CD4-positive, alpha-beta memory T cell (primary cell): ENCODE measurements around the gene DIS3L2. TPM values are rescaled to one million over a fixed set of nuclear protein-coding genes. Genes with fewer than 3 reads are reported as not detected.
"Not testable (repeated sequence)": the region's sequence is repeated elsewhere in the genome, so short reads cannot be mapped to it uniquely, and the experiment has no call there.

Experiments used
- CTCF ChIA-PET: fragments of 350-600 bp; sonication (Branson Sonifier 250); formaldehyde crosslinking; loops from one replicate; lab custom pipeline; 2021; ENCODE audit warnings: inconsistent platforms; ENCODE audit not compliant: partially characterized antibody; lab: Charles Lee
- POLR2A ChIA-PET: fragments of 350-600 bp; sonication (Branson Sonifier 250); formaldehyde crosslinking; loops from one replicate; lab custom pipeline; 2021; ENCODE audit not compliant: partially characterized antibody; lab: Charles Lee
- DNase-seq, 5 donors: peaks; one replicate each; pipeline versions ENCODE4 v3.0.0 to v3.0.0-alpha.2; 2020 to 2022; ENCODE audit warnings: mixed read lengths in 1 of 5
- H3K27ac ChIP-seq: one replicate; pipeline ENCODE4 v1.7.0; 2013; ENCODE audit warnings: low read depth, low read length
- H3K27me3 ChIP-seq: 2 replicates; pipeline ENCODE4 v1.7.0; 2013; ENCODE audit warnings: mild to moderate bottlenecking, low read length, moderate library complexity; ENCODE audit not compliant: insufficient read depth
- H3K36me3 ChIP-seq: 2 replicates; pipeline ENCODE4 v1.7.0; 2013; ENCODE audit warnings: mild to moderate bottlenecking, low read length, moderate library complexity; ENCODE audit not compliant: insufficient read depth
- H3K4me1 ChIP-seq: 2 replicates; pipeline ENCODE4 v1.7.0; 2013; ENCODE audit warnings: mild to moderate bottlenecking, low read length, moderate library complexity; ENCODE audit not compliant: insufficient read depth
- H3K4me3 ChIP-seq, 2 donors: one replicate each; pipeline ENCODE4 v1.7.0; 2013; ENCODE audit warnings: low read length in 2 of 2, mild to moderate bottlenecking in 1 of 2
- H3K9me3 ChIP-seq, 2 donors: one replicate each; pipeline ENCODE4 v1.7.0; 2013; ENCODE audit warnings: low read length in 2 of 2, control low read depth in 1 of 2; ENCODE audit not compliant: control insufficient read depth in 1 of 2
- H3K27ac Mint-ChIP-seq, 7 donors: one replicate each; pipeline ENCODE4 v1.8.0; 2020 to 2021; ENCODE audit warnings: mixed read lengths in 7 of 7, mild to moderate bottlenecking in 6 of 7, inconsistent platforms in 3 of 7, moderate library complexity in 3 of 7
- H3K27me3 Mint-ChIP-seq, 2 donors: one replicate each; pipeline ENCODE4 v1.8.0; 2020 to 2021; ENCODE audit warnings: mixed read lengths in 2 of 2
- H3K36me3 Mint-ChIP-seq, 2 donors: one replicate each; pipeline ENCODE4 v1.8.0; 2020 to 2021; ENCODE audit warnings: mixed read lengths in 2 of 2, inconsistent platforms in 1 of 2, mild to moderate bottlenecking in 1 of 2
- H3K4me1 Mint-ChIP-seq, 4 donors: one replicate each; pipeline ENCODE4 v1.8.0; 2020 to 2021; ENCODE audit warnings: mixed read lengths in 4 of 4, mild to moderate bottlenecking in 1 of 4
- H3K4me3 Mint-ChIP-seq, 8 donors: one replicate each; pipeline ENCODE4 v1.8.0; 2020 to 2021; ENCODE audit warnings: mixed read lengths in 8 of 8, mild to moderate bottlenecking in 7 of 8, moderate library complexity in 6 of 8, inconsistent platforms in 3 of 8
- H3K9me3 Mint-ChIP-seq, 8 donors: one replicate each; pipeline ENCODE4 v1.8.0; 2020 to 2021; ENCODE audit warnings: mixed read lengths in 8 of 8, mild to moderate bottlenecking in 5 of 8, inconsistent platforms in 3 of 8, moderate library complexity in 1 of 8
- intact Hi-C: fragments of 100-400 bp; cut with micrococcal nuclease; formaldehyde crosslinking; loops from one replicate; pipeline ENCODE4 v1.15.1; 2023
- polyA plus RNA-seq, 2 donors: library from polyadenylated mRNA; unstranded; fragments of 300-500 nt; fragmentation: Illumina TruSeq; gene quantifications; one replicate each; pipeline ENCODE4 v1.2.3, GENCODE V29; 2021
- total RNA-seq, 2 experiments: library from RNA; stranded (reverse); gene quantifications; one replicate each; pipeline ENCODE4 v1.2.3, GENCODE V29; 2021

Gene DIS3L2
- total and polyA plus RNA-seq, 4 experiments from 2014 or later, result 16.0 to 59.7 (median 39.3) TPM

DNA sequence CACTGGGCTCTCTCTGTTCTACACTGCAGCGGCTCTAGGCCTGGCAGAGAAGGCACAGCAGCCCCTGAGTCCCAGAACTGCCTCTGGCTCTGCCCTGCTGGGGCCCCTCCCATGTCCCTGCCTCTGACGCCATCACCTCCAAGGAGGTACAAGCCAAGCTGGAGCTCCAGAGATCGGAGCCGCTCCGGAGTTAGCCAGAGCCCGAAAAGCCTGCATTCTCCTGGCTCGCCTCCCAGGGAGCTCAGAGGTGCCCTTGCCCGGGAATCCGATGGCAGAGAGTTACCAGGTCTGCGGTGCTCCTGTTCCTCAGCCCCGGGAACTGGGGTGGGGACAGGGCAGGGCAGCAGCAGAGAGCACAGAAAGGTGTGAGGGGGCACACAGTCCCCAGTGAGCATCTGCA is 370.1 kb downstream of the DIS3L2 start:
- H3K4me1 ChIP-seq, H3K27me3 ChIP-seq, H3K36me3 ChIP-seq, H3K9me3 ChIP-seq, POLR2A ChIA-PET, CTCF ChIA-PET, intact Hi-C loops, H3K36me3 Mint-ChIP-seq, H3K27ac Mint-ChIP-seq, H3K9me3 Mint-ChIP-seq, DNase-seq, H3K4me3 Mint-ChIP-seq, H3K4me3 ChIP-seq, H3K27me3 Mint-ChIP-seq, H3K4me1 Mint-ChIP-seq, H3K27ac ChIP-seq: not testable (repeated sequence)

DNA sequence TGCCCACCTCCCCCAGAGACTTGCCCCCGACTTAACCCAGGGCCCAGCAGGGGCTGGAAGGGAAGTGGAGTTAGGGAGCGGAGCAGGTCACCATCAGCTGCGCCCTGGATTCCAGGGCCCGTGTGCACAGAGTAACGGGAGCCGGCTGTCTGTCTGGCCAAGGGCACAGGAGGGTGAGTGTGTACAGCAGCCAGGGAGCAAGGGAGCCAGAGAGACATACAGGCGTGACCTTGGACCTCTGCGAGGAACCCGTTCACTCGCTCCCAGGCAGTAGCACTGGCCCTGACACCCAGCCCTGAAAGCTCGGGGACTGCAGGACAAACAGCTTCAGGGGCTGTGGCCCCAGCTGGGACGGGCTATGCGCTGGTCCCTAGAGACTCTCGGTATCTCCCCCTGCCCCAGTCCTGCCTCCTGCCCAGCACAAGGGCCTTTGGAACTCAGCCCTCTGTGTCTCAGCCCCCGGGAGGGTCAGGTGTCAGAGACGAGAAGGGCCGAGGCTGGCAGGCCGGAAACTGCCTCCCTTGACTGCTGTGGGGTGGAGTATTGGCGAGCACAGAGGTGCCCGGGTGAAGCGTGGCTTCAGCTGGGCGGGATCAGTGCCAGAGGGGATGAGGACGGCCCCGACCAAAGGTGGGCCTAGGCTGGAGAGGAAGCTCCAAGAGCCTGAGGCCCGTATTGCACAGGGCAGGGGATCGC is 370.9 kb downstream of the DIS3L2 start:
- H3K9me3 ChIP-seq, DNase-seq, H3K4me3 ChIP-seq, H3K36me3 Mint-ChIP-seq, H3K4me3 Mint-ChIP-seq, H3K9me3 Mint-ChIP-seq, H3K27me3 Mint-ChIP-seq, H3K36me3 ChIP-seq, POLR2A ChIA-PET, H3K27ac Mint-ChIP-seq, H3K27me3 ChIP-seq, CTCF ChIA-PET, H3K4me1 Mint-ChIP-seq, H3K27ac ChIP-seq, H3K4me1 ChIP-seq, intact Hi-C loops: not testable (repeated sequence)

- no peaks in the 10 kb centered on the region for H3K9me3 ChIP-seq
- no peaks in the 10 kb centered on the region for H3K27me3 ChIP-seq
- Mint-ChIP-seq H3K27me3 (no peaks in the 10 kb centered on the region), H3K9me3 (no peaks in the 10 kb centered on the region), H3K4me1 (no peaks in the 10 kb centered on the region), H3K36me3 (peaks cover 0 to 3% of the 10 kb centered on the region in 2 donors), H3K4me3 (no peak overlapping the region), H3K27ac (no peak overlapping the region)
- H3K27ac ChIP-seq, result no peak overlapping the region
- no peak overlapping the region for H3K4me3 ChIP-seq
- intact Hi-C loops, result no loop called here
- POLR2A ChIA-PET, result no interaction called here
- no peak for DNase-seq
- H3K36me3 ChIP-seq, result no peaks in the 10 kb centered on the region
- H3K4me1 ChIP-seq, result no peaks in the 10 kb centered on the region
- CTCF ChIA-PET, result no interaction called here
Measured at GRCh38 chr2:232332940-232333259, 371.4 kb downstream of the DIS3L2 start.

DNA sequence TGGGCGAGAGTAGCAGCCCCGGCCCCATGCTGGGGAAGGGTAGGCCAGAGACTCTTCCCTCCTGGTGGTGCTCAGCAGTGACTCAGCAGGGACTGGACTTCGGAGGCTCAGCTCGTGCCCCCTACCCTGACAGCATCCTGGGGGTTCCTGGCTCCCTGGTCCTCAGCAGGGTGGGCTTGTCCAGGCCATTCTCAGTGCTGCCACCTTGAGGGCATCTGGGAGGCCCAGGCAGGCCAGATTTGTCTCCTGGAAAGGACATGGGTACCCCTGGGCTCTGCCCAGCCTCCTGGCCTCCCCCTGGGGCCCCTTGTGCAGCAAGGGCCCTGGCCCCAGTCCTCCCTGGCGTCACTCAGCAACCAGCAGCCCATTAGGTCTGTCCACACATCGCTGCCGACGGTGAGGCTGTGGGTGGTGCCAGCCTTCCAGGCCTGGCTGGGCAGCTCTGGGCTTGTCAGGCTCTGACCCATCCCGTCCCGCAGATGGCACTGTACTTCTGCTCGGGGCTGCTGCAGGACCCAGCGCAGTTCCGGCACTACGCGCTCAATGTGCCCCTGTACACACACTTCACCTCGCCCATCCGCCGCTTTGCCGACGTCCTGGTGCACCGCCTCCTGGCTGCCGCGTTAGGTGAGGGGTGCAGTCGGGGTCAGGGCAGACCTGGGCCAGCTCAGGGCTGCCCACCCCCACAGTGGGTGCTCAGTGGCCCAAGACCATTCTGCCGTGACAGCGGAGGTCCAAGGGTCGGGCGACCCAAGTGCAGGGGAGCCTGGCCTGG is 372.0 kb downstream of the DIS3L2 start:
- H3K9me3 Mint-ChIP-seq, result no peaks in the 10 kb centered on the region
- no peak overlapping the region for H3K4me3 ChIP-seq
- H3K36me3 Mint-ChIP-seq, result peaks cover 0 to 3% of the 10 kb centered on the region in 2 donors
- H3K36me3 ChIP-seq, result no peaks in the 10 kb centered on the region
- no peak overlapping the region for H3K4me3 Mint-ChIP-seq
- no peaks in the 10 kb centered on the region for H3K4me1 Mint-ChIP-seq
- POLR2A ChIA-PET, result no interaction called here
- intact Hi-C loops, result loop anchor here (2.0 kb wide), 1 partner anchor 107 kb away; no protein-coding TSS in a partner anchor
- H3K27ac Mint-ChIP-seq, result no peak overlapping the region
- DNase-seq, result no peak
- no peaks in the 10 kb centered on the region for H3K4me1 ChIP-seq
- no peak overlapping the region for H3K27ac ChIP-seq
- H3K27me3 ChIP-seq, result no peaks in the 10 kb centered on the region
- CTCF ChIA-PET, result no interaction called here
- no peaks in the 10 kb centered on the region for H3K9me3 ChIP-seq
- H3K27me3 Mint-ChIP-seq, result no peaks in the 10 kb centered on the region

DNA sequence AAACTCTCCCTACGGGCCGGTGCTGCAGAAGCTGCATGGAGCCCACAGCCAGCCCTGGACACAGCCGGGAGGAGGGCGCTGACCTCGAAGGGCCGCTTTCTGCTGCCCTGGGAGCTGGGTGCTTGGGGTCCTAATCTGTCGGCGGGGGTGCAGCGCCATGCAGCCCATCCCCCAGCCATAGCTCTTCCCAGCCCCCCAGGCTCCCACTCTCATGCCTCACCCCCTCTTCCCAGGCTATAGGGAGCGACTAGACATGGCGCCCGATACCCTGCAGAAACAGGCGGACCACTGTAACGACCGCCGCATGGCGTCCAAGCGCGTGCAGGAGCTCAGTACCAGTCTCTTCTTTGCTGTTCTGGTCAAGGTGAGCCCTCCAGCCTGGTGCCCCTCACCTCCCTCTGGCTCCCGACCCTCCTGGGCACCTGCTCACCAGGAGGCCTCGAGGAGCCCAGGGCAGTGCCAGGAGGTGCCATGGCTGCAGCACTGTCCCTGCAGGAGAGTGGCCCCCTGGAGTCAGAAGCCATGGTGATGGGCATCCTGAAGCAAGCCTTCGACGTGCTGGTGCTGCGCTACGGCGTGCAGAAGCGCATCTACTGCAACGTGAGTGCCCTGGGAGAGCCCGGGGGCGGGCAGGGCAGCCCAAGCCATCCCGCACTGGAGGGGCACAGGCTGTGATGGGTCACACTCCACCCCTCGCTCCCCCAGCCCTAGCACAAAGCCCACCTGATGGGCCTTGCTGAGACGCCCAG is 372.8 kb downstream of the DIS3L2 start:
- not testable (repeated sequence) for H3K4me1 Mint-ChIP-seq

DNA sequence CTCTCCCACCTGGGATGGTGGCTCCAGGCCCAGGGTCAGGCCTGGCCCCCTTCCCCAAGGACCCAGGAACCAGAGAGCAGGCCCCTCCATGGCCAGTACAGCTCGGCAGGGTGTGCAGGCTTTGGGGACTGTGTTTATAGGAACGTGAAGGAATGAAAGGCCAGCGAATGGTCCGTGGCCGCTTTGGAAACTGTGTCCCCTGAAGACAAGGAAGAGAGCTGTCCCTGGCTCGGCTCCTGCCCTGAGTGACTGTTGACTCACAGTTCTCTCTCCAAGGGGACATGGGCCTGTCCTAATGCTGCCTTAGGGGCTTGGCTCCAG is 373.3 kb downstream of the DIS3L2 start:
- DNase-seq, H3K27ac Mint-ChIP-seq, H3K27ac ChIP-seq, H3K9me3 Mint-ChIP-seq, H3K27me3 ChIP-seq, H3K4me1 ChIP-seq, H3K36me3 ChIP-seq, H3K4me3 ChIP-seq, POLR2A ChIA-PET, H3K4me1 Mint-ChIP-seq, H3K36me3 Mint-ChIP-seq, H3K9me3 ChIP-seq, H3K4me3 Mint-ChIP-seq, H3K27me3 Mint-ChIP-seq: not testable (repeated sequence)
- CTCF ChIA-PET, result interaction anchor here (1.0 to 1.2 kb wide), 4 partner anchors 14 to 434 kb away, joined by 3 to 4 read pairs (median 3); no protein-coding TSS in a partner anchor
- intact Hi-C loops, result loop anchor here (2.0 kb wide), 1 partner anchor 106 kb away; no protein-coding TSS in a partner anchor

More for the DNA sequence above, 372.8 kb downstream of the DIS3L2 start:
- CTCF ChIA-PET, H3K27me3 Mint-ChIP-seq, H3K4me3 Mint-ChIP-seq, H3K4me3 ChIP-seq, H3K36me3 Mint-ChIP-seq, H3K36me3 ChIP-seq, H3K9me3 Mint-ChIP-seq, DNase-seq, POLR2A ChIA-PET, H3K27ac Mint-ChIP-seq, H3K4me1 ChIP-seq, H3K9me3 ChIP-seq, H3K27ac ChIP-seq, H3K27me3 ChIP-seq: not testable (repeated sequence)
- intact Hi-C loops, result loop anchor here (2.0 kb wide), 1 partner anchor 106 kb away; no protein-coding TSS in a partner anchor

DNA sequence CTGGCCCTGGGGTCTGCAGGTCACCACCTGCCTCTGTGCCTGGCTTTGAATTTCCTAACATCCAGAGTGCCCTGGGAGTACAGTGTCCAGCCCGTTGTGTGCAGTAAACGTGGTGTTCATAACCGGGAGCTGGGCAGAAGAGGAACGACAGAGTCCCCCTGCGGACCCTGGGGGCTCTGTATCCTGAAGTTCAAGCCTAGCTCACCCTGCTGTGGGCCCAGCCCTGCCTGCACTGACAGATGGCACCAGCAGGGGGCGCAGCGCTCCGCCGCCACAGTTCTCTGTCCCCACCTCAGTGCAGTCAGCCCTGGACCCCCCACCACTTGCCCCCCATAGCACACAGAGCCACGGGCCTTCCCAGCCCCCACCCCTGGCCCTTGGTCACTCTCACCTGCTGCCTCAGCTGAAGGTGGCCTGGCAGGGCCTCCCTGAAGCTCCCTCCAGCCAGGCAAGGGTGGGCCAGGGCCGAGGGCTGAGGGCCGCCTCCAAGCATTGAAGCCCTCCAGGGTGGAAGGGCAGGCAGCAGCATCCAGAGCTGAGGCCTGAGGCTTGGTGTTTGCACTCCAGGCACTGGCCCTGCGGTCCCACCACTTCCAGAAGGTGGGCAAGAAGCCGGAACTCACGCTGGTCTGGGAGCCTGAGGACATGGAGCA is 373.8 kb downstream of the DIS3L2 start:
- H3K27me3 ChIP-seq, H3K27me3 Mint-ChIP-seq, H3K36me3 Mint-ChIP-seq, H3K36me3 ChIP-seq, H3K4me3 Mint-ChIP-seq, POLR2A ChIA-PET, H3K9me3 ChIP-seq, H3K4me3 ChIP-seq, H3K9me3 Mint-ChIP-seq, H3K27ac ChIP-seq, H3K4me1 ChIP-seq, H3K4me1 Mint-ChIP-seq, DNase-seq, H3K27ac Mint-ChIP-seq: not testable (repeated sequence)
- intact Hi-C loops, result loop anchor here (2.0 kb wide), 1 partner anchor 105 kb away; no protein-coding TSS in a partner anchor
- CTCF ChIA-PET, result interaction anchor here (1.0 to 1.2 kb wide), 4 partner anchors 14 to 434 kb away, joined by 3 to 4 read pairs (median 3); no protein-coding TSS in a partner anchor
